PFSK-1 (cell line): ENCODE data around the gene PPARG.

Experiments
- FOXP2 ChIP-seq: optimal IDR thresholded peaks from 2 replicates; pipeline ENCODE3; 2011; ENCODE audit warnings: borderline replicate concordance, control low read depth, inconsistent platforms; ENCODE audit not compliant: insufficient read depth; ENCODE audit errors: extremely low read length, extremely low read depth
- POLR2AphosphoS5 ChIP-seq: IDR thresholded peaks from 2 replicates; pipeline ENCODE4 v1.6.1; 2012; ENCODE audit warnings: low read depth, mild to moderate bottlenecking, control low read depth, low read length, moderate library complexity
- REST ChIP-seq, 2 experiments: IDR thresholded peaks; 2 replicates each; pipeline versions ENCODE4 v1.6.1 to v1.8.0; 2011 to 2012; ENCODE audit warnings: low read depth in 2 of 2, low read length in 2 of 2, control low read depth in 1 of 2, inconsistent platforms in 1 of 2, mild to moderate bottlenecking in 1 of 2, moderate library complexity in 1 of 2; ENCODE audit not compliant: insufficient read depth in 1 of 2
- SIN3A ChIP-seq: IDR thresholded peaks from 2 replicates; pipeline ENCODE4 v1.6.1; 2012; ENCODE audit warnings: mild to moderate bottlenecking, low read length, moderate library complexity, borderline replicate concordance; ENCODE audit not compliant: insufficient read depth
- TAF1 ChIP-seq: IDR thresholded peaks from 2 replicates; pipeline ENCODE4 v1.6.1; 2012; ENCODE audit warnings: low read length, control low read depth, borderline replicate concordance; ENCODE audit not compliant: insufficient read depth

DNA sequence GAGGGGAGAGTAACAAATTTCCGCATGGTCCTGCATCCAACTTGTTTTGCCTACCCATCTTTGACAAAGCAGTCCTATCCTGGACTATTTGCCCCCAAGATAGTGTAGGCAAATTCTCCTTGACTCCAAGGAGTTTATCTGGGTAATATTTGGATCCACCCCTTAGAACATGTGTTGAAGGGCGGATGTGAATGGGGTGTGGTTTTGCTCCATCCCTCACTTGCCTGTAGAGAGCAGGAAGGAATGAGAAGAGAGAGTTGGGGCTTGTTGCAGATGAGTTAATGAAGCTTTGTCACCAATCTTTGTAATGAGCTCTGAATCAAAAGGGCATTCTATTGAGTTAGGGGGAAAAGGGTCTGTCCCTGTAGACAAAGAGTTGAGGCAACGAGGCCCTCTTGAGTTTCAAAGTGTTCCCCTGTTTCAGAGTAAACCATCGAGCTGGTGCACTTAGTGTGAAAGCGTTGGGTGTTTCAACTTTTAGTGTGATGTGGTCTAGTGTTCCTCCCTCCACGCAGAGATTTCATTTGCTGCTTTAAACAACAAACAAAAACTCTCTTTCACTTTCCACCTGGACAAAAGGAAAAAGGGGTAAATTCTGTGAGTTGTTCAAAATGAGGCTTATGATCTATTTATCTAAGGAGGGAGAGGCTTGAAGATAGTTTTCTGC is 42.2 kb upstream of the PPARG start:
- TF ChIP-seq TAF1, result no peak
- TF ChIP-seq POLR2AphosphoS5, result no peak
- no peak for TF ChIP-seq REST (IDR thresholded peaks at IDR 0.05; ENCODE audit: insufficient read depth in 1 of 2, low read depth in 2 of 2, low read length in 2 of 2)
- TF ChIP-seq SIN3A, result no peak
- no peak for TF ChIP-seq FOXP2
